Mesendoderm (in vitro differentiated cells): ENCODE data around the gene FGFBP3.

Source experiments
- DNase-seq: peaks from one replicate; pipeline ENCODE4 v3.0.0; 2013
- H2AK5ac ChIP-seq: 2 replicates; pipeline ENCODE4 v1.6.1; 2013; ENCODE audit warnings: low read length, inconsistent platforms
- H2BK120ac ChIP-seq: 2 replicates; pipeline ENCODE4 v1.6.1; 2013; ENCODE audit warnings: low read depth, mild to moderate bottlenecking, low read length, moderate library complexity, mixed read lengths
- H2BK15ac ChIP-seq: replicated peaks from 2 replicates; pipeline ENCODE4 v1.6.1; 2013; ENCODE audit warnings: low read depth, mild to moderate bottlenecking, moderate library complexity
- H2BK5ac ChIP-seq: 2 replicates; pipeline ENCODE4 v1.6.1; 2013; ENCODE audit warnings: low read length, inconsistent platforms
- H3K18ac ChIP-seq: 2 replicates; pipeline ENCODE4 v1.6.1; 2013; ENCODE audit warnings: mild to moderate bottlenecking, low read length, mixed read lengths
- H3K23ac ChIP-seq: one replicate; pipeline ENCODE4 v1.6.1; 2013; ENCODE audit warnings: low read length
- H3K27ac ChIP-seq: 2 replicates; pipeline ENCODE4 v1.5.1; 2013; ENCODE audit warnings: low read depth, mild to moderate bottlenecking, inconsistent platforms, low read length, moderate library complexity
- H3K27me3 ChIP-seq: 2 replicates; pipeline ENCODE4 v1.6.1; 2013; ENCODE audit warnings: low read length, control low read depth, mild to moderate bottlenecking, inconsistent platforms; ENCODE audit not compliant: insufficient read depth, poor library complexity
- H3K36me3 ChIP-seq: 2 replicates; pipeline ENCODE4 v1.6.1; 2013; ENCODE audit warnings: low read length, inconsistent platforms; ENCODE audit not compliant: control insufficient read depth, insufficient read depth
- H3K4ac ChIP-seq: one replicate; pipeline ENCODE4 v1.6.1; 2013; ENCODE audit warnings: low read depth, mild to moderate bottlenecking, low read length, moderate library complexity
- H3K4me1 ChIP-seq: 2 replicates; pipeline ENCODE4 v1.6.1; 2013; ENCODE audit warnings: low read depth, low read length, inconsistent platforms; ENCODE audit not compliant: control insufficient read depth
- H3K4me2 ChIP-seq: 2 replicates; pipeline ENCODE4 v1.6.1; 2013; ENCODE audit warnings: low read length
- H3K4me3 ChIP-seq: 2 replicates; pipeline ENCODE4 v1.5.1; 2013; ENCODE audit warnings: mild to moderate bottlenecking, low read length
- H3K56ac ChIP-seq: one replicate; pipeline ENCODE4 v1.6.1; 2013; ENCODE audit warnings: low read length
- H3K79me1 ChIP-seq: 2 replicates; pipeline ENCODE4 v1.6.1; 2013; ENCODE audit warnings: low read length, inconsistent platforms
- H3K79me2 ChIP-seq: 2 replicates; pipeline ENCODE4 v1.6.1; 2013; ENCODE audit warnings: mild to moderate bottlenecking, low read length; ENCODE audit not compliant: control insufficient read depth, insufficient read depth
- H3K9ac ChIP-seq: 2 replicates; pipeline ENCODE4 v1.6.1; 2013; ENCODE audit warnings: low read length, inconsistent platforms
- H4K5ac ChIP-seq: one replicate; pipeline ENCODE4 v1.6.1; 2013; ENCODE audit warnings: low read length
- H4K8ac ChIP-seq: one replicate; pipeline ENCODE4 v1.6.1; 2013; ENCODE audit warnings: low read depth, mild to moderate bottlenecking, control low read depth, low read length, moderate library complexity
- whole genome bisulfite sequencing: extraction: QIAGEN DNeasy Blood & Tissue Kit; methylation state at CpG from one replicate; pipeline ENCODE4 v1.1.7; 2013; ENCODE audit warnings: low lambda C conversion rate, missing lambda C conversion rate; ENCODE audit not compliant: insufficient coverage; ENCODE audit errors: extremely low coverage; 5-methylcytosine and 5-hydroxymethylcytosine counted together

FGFBP3 gene

DNA sequence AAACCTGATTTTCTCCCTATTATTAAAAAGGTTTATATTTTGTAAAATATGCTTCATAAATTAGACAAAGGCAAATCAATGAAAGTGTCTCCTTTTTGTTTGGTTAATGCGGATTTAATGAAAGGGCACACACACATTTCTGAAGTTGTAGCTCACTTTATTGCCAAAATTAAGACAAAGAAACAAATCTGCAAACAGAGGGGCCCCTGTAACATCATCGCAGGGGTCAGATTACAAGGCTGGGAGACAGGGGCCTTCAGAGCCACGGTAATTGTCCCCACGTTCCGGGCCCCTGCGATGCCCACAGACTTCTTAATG lies 22.4 kb downstream of the FGFBP3 start:
- peak overlapping the region; percentile 92 for H3K18ac ChIP-seq
- peak overlapping the region; percentile 47 for H3K9ac ChIP-seq
- no peaks in the 10 kb centered on the region for H3K79me1 ChIP-seq
- peak overlapping the region; percentile 78 for H3K27ac ChIP-seq
- no peak overlapping the region for H3K4ac ChIP-seq
- H4K8ac ChIP-seq = no peak overlapping the region
- no peak overlapping the region for H2BK15ac ChIP-seq
- H3K4me3 ChIP-seq = no peak overlapping the region
- no CpG with 5 or more reads among the region's 6 CpGs for WGBS
- H3K56ac ChIP-seq = peak overlapping the region; percentile 66
- no peak overlapping the region for H4K5ac ChIP-seq
- H2BK120ac ChIP-seq = no peak overlapping the region
- no peaks in the 10 kb centered on the region for H3K36me3 ChIP-seq
- no peaks in the 10 kb centered on the region for H3K27me3 ChIP-seq
- H2BK5ac ChIP-seq = peak overlapping the region; percentile 46
- no peaks in the 10 kb centered on the region for H3K79me2 ChIP-seq
- no peak overlapping the region for H2AK5ac ChIP-seq
- no peak overlapping the region for H3K23ac ChIP-seq
- H3K4me2 ChIP-seq = no peak overlapping the region
- DNase-seq = no peak
- H3K4me1 ChIP-seq = peaks cover 15% of the 10 kb centered on the region

DNA sequence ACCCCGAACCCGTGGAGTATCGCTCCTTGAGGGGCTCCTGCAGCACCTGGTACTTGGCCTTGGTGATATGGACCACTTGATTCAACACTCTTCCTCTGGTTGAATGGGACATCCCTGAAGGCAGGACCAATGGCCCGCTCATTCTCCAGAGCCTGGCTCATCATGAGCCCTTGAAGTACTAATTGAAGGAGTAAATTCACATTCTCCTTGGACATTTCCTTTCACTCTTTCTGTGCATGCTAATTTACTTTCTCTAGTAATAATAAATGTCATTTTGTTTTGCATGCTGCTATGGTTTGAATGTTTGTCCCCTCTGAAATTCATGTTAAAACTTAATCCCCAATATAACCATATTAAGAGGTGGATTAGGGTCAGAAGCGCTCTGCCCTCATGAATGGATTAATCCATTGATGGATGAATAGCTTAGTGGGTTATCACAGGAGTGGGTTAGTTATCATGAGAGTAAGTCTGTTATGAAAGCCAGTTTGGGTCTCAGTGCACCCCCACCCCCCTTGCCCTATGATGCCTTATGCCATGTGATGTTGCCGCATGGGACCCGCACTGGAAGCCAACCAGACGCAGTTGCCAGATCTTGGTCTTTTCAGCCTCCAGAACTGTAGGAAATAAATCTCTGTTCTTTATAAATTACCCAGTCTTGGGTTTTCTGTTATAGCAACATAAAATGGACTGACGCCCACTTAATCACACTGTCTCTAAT lies 23.8 kb downstream of the FGFBP3 start:
- WGBS = no CpG with 5 or more reads among the region's 9 CpGs
- Histone ChIP-seq H4K5ac (no peak overlapping the region), H3K4me1 (peaks cover 15% of the 10 kb centered on the region), H3K27me3 (no peaks in the 10 kb centered on the region), H3K4me3 (no peak overlapping the region), H3K9ac (no peak overlapping the region), H3K4ac (peak overlapping the region; percentile 79), H3K4me2 (no peak overlapping the region), H3K79me1 (no peaks in the 10 kb centered on the region), H3K79me2 (no peaks in the 10 kb centered on the region), H2AK5ac (peak overlapping the region; percentile 31), H3K23ac (no peak overlapping the region), H2BK15ac (peak overlapping the region; percentile 1), H3K56ac (peak overlapping the region; percentile 38), H3K18ac (peak overlapping the region; percentile 94), H3K27ac (peak overlapping the region; percentile 94), H4K8ac (no peak overlapping the region), H2BK5ac (peak overlapping the region; percentile 34), H3K36me3 (no peaks in the 10 kb centered on the region), H2BK120ac (peak overlapping the region; percentile 98)
- DNase-seq = no peak

DNA sequence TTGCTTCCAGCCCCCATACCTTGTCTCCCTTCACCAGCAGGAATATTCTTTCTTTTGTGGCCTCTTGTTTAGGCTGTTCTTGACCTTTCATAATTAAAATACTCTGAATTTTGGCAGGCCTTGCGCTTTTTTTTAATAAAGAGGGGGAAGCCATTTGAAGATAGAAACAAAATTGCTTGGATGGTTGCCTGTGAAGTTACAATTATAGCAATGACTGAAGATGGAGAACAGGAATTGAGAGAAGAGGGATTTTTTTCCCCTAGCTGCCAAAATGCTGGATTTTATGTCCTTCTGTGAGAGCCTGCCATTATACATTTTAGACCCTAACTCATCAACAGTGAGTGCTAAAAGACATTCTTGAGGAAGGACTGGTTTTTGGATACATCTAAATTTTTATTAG lies 24.8 kb downstream of the FGFBP3 start:
- Histone ChIP-seq H3K27me3 (no peaks in the 10 kb centered on the region), H3K79me1 (no peaks in the 10 kb centered on the region), H2BK5ac (peak overlapping the region; percentile 36), H2BK15ac (peak overlapping the region; percentile 1), H3K36me3 (no peaks in the 10 kb centered on the region), H3K79me2 (no peaks in the 10 kb centered on the region), H4K8ac (no peak overlapping the region), H2AK5ac (peak overlapping the region; percentile 66), H3K56ac (peak overlapping the region; percentile 87), H3K4me1 (peaks cover 20% of the 10 kb centered on the region), H3K4me2 (no peak overlapping the region), H2BK120ac (peak overlapping the region; percentile 98), H3K4ac (peak overlapping the region; percentile 83), H3K23ac (no peak overlapping the region), H3K27ac (peak overlapping the region; percentile 94), H3K9ac (peak overlapping the region; percentile 22), H3K4me3 (no peak overlapping the region), H3K18ac (peak overlapping the region; percentile 94), H4K5ac (no peak overlapping the region)
- DNase-seq = no peak
- no CpG with 5 or more reads among the region's 1 CpG for WGBS

DNA sequence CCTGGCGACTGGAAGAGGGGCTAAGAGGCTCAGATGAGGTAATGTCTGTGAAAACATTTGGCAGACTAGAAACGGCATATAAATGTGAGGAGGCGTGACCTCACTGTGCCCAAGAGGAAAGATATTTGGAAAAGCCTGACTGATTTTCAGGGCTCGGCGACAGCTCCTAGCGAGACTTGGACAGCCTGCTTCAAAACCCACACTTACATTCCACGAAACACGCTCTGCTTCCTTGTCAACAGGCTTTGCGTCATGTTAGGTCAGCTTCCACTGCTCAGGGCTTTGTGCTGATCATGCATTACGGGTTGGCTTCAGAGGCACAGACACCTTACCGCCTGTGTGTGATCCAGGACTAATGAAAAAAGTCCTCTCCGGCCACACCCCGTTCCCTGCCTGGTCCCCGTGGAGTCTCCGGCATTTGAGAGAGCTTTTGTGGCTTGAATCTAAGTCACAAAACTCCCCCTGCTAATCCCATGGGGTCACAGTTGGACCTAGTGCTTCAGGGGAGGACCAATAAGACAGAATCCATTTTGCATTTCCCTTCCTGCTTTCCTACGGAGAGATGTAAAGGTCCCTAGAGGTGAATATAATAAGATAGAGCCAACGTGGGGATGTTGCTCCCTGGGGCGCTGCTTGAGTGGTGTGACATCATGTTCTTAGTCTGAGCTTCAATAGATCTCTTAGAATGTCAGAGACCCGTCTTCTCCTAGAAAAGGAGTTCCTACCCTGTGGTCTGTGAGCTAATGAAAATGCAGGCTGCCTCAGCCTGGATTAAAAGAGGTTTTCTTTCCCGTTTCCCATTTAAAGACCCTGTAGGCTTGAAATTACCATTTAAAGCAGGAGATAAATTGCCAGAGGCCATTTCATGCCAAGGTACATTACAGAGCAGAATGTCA lies 25.5 kb downstream of the FGFBP3 start:
- no peaks in the 10 kb centered on the region for H3K27me3 ChIP-seq
- no peak overlapping the region for H4K5ac ChIP-seq
- H3K4ac ChIP-seq = peak overlapping the region; percentile 83
- peak overlapping the region; percentile 87 for H3K56ac ChIP-seq
- H3K79me2 ChIP-seq = no peaks in the 10 kb centered on the region
- H3K9ac ChIP-seq = peak overlapping the region; percentile 51
- H3K23ac ChIP-seq = no peak overlapping the region
- H3K79me1 ChIP-seq = no peaks in the 10 kb centered on the region
- no CpG with 5 or more reads among the region's 20 CpGs for WGBS
- H2BK5ac ChIP-seq = peak overlapping the region; percentile 86
- peak overlapping the region; percentile 94 for H3K27ac ChIP-seq
- H4K8ac ChIP-seq = no peak overlapping the region
- no peaks in the 10 kb centered on the region for H3K36me3 ChIP-seq
- H3K4me3 ChIP-seq = no peak overlapping the region
- DNase-seq = peak; percentile 76
- H2BK15ac ChIP-seq = no peak overlapping the region
- H3K4me2 ChIP-seq = peak overlapping the region; percentile 17
- peak overlapping the region; percentile 94 for H3K18ac ChIP-seq
- H2AK5ac ChIP-seq = peak overlapping the region; percentile 19
- H3K4me1 ChIP-seq = peaks cover 24% of the 10 kb centered on the region
- peak overlapping the region; percentile 90 for H2BK120ac ChIP-seq

DNA sequence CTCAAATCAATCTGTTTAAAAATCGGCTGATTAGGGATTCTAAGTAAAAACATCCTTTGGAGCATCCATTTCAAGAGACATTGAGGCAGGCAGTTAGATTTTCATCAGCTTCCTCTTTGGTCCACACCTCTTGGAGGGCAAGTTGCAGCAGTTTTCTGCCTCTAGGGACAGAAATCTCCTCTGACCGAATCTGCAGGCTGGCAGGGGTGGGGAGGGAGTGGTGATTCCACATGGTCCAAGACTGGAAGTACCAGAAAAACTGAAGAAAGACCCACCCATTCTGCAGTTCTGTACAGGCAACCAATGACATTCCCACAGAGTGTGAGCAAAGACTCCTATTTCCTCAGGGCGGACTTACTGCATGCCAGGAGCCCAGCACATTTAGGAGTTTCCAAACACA lies 29.0 kb downstream of the FGFBP3 start:
- Histone ChIP-seq H4K8ac (no peak overlapping the region), H2AK5ac (no peak overlapping the region), H3K36me3 (no peaks in the 10 kb centered on the region), H2BK120ac (no peak overlapping the region), H3K79me1 (no peaks in the 10 kb centered on the region), H3K9ac (no peak overlapping the region), H2BK5ac (peak overlapping the region; percentile 6), H3K18ac (peak overlapping the region; percentile 83), H3K27me3 (no peaks in the 10 kb centered on the region), H3K56ac (peak overlapping the region; percentile 44), H3K4me2 (no peak overlapping the region), H4K5ac (no peak overlapping the region), H3K4me3 (no peak overlapping the region), H3K4me1 (peaks cover 24% of the 10 kb centered on the region), H3K4ac (peak overlapping the region; percentile 59), H2BK15ac (peak overlapping the region; percentile 42), H3K79me2 (no peaks in the 10 kb centered on the region), H3K27ac (peak overlapping the region; percentile 58), H3K23ac (no peak overlapping the region)
- no CpG with 5 or more reads among the region's 3 CpGs for WGBS
- DNase-seq = peak; percentile 72
